ENCODE measurements around the gene OR7D2.

DNA sequence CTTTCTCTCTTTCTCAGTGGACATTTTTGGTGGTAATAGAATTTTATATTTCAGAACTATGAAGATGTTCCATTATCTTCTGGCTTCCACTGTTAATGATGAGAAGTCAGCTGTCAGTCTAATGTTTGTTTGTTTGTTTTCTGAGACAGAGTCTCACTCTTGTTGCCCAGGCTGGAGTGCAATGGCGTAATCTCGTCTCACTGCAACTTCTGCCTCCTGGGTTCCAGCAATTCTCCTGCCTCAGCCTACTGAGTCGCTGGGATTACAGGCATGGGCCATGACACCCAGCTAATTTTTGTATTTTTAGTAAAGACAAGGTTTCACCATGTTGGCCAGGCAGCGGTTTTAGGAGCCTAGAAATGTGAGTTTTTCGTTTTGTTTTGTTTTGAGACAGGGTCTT is 33.9 kb upstream of the OR7D2 start:
- TF ChIP-seq POLR2A (IDR thresholded peaks at IDR 0.05; ENCODE audit: low read depth), result no peak
- no peak for TF ChIP-seq POLR2AphosphoS5 (IDR thresholded peaks at IDR 0.05)
- TF ChIP-seq, protein P1, sequence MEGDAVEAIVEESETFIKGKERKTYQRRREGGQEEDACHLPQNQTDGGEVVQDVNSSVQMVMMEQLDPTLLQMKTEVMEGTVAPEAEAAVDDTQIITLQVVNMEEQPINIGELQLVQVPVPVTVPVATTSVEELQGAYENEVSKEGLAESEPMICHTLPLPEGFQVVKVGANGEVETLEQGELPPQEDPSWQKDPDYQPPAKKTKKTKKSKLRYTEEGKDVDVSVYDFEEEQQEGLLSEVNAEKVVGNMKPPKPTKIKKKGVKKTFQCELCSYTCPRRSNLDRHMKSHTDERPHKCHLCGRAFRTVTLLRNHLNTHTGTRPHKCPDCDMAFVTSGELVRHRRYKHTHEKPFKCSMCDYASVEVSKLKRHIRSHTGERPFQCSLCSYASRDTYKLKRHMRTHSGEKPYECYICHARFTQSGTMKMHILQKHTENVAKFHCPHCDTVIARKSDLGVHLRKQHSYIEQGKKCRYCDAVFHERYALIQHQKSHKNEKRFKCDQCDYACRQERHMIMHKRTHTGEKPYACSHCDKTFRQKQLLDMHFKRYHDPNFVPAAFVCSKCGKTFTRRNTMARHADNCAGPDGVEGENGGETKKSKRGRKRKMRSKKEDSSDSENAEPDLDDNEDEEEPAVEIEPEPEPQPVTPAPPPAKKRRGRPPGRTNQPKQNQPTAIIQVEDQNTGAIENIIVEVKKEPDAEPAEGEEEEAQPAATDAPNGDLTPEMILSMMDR (IDR thresholded peaks at IDR 0.05), result no peak

Data from esophagus muscularis mucosa (tissue), 3 donors.